HepG2 (cell line): ENCODE results near the gene PSEN2. TPM values are rescaled to one million over a fixed set of nuclear protein-coding genes. Genes with fewer than 3 reads are reported as not detected.

Source experiments
- CBX2 ChIP-seq, 2 experiments: fragments of 200-600 bp in 1 of 2; sonication (generic); formaldehyde crosslinking in 1 of 2; IDR thresholded peaks; 2 replicates each; pipeline versions ENCODE4 v1.7.0 to v1.8.1; 2018 to 2022; ENCODE audit warnings: low read depth in 2 of 2, low read length in 1 of 2, mild to moderate bottlenecking in 1 of 2, missing genetic modification reagents in 1 of 2
- HOXA5 ChIP-seq: sonication (generic); formaldehyde crosslinking; IDR thresholded peaks from 2 replicates; pipeline ENCODE4 v1.4.0; 2020; ENCODE audit warnings: missing genetic modification reagents
- KLF13 ChIP-seq: sonication (generic); formaldehyde crosslinking; IDR thresholded peaks from 2 replicates; pipeline ENCODE4 v1.4.0; 2020; ENCODE audit warnings: mild to moderate bottlenecking, missing genetic modification reagents
- MBD4 ChIP-seq: IDR thresholded peaks from 2 replicates; pipeline ENCODE4 v1.6.1; 2012; ENCODE audit warnings: low read length, inconsistent platforms, borderline replicate concordance
- SMAD1 ChIP-seq: sonication (generic); formaldehyde crosslinking; IDR thresholded peaks from 2 replicates; pipeline ENCODE4 v1.4.0; 2020; ENCODE audit warnings: missing genetic modification reagents, low read depth, mild to moderate bottlenecking, borderline replicate concordance
- ZMAT3 ChIP-seq: sonication (generic); formaldehyde crosslinking; conservative IDR thresholded peaks from 2 replicates; pipeline ENCODE4 v1.7.0; 2021; ENCODE audit warnings: missing genetic modification reagents
- ZNF136 ChIP-seq: sonication (generic); formaldehyde crosslinking; IDR thresholded peaks from 2 replicates; pipeline ENCODE4 v1.8.1; 2022; ENCODE audit warnings: low read depth, mild to moderate bottlenecking, moderate library complexity, missing genetic modification reagents
- ZNF142 ChIP-seq: sonication (generic); formaldehyde crosslinking; IDR thresholded peaks from 2 replicates; pipeline ENCODE4 v1.4.0; 2020; ENCODE audit warnings: missing genetic modification reagents
- ZSCAN30 ChIP-seq: sonication (generic); formaldehyde crosslinking; IDR thresholded peaks from 2 replicates; pipeline ENCODE4 v1.5.0; 2020; ENCODE audit warnings: mild to moderate bottlenecking, missing genetic modification reagents
- polyA plus RNA-seq, 8 experiments: library from polyadenylated mRNA; depleted of rRNA in 3 of 8; stranded (reverse) in 7 of 8; unstranded in 1 of 8; fragments of >200 nt; fragmentation: Illumina TruSeq in 4 of 8; extraction: Trizol in 4 of 8; gene quantifications; 2 replicates each; pipeline versions ENCODE4 v1.2.1 to v1.2.3, GENCODE V29; 2011 to 2016; ENCODE audit warnings: low read depth in 4 of 8, missing spikeins in 1 of 8, mixed read lengths in 1 of 8; ENCODE audit not compliant: insufficient read depth in 1 of 8
- total RNA-seq, 5 experiments: library from RNA; depleted of rRNA; stranded (reverse); fragments of >200 nt; fragmentation: Illumina TruSeq; extraction: Trizol; gene quantifications; 2 replicates each; pipeline ENCODE4 v1.2.3, GENCODE V29; 2016; ENCODE audit warnings: low read depth in 1 of 5
- TF ChIP-seq, protein P1 (sequence below): sonication (generic); formaldehyde crosslinking; IDR thresholded peaks from 2 replicates; pipeline ENCODE4 v1.5.1; 2020; ENCODE audit warnings: mild to moderate bottlenecking, missing genetic modification reagents, moderate library complexity
- TF ChIP-seq, protein P2 (sequence below): IDR thresholded peaks from 2 replicates; pipeline ENCODE4 v1.6.1; 2012; ENCODE audit warnings: low read depth, low read length, improper control_type of control experiment
- TF ChIP-seq, protein P3 (sequence below): sonication (generic); formaldehyde crosslinking; IDR thresholded peaks from 2 replicates; pipeline ENCODE4 v1.4.0; 2020; ENCODE audit warnings: low read depth, mild to moderate bottlenecking, missing genetic modification reagents
- TF ChIP-seq, protein P4 (sequence below): sonication (generic); formaldehyde crosslinking; IDR thresholded peaks from 2 replicates; pipeline ENCODE4 v1.5.0; 2020; ENCODE audit warnings: missing genetic modification reagents

The PSEN2 gene
- total and polyA plus RNA-seq, 2 of the 13 experiments (the other 11 are each of a cell fraction or from before 2014, with no cell fraction given) = 5.9 to 13.1 TPM

GRCh38 chr1:226939438-226940028, 69.1 kb downstream of the PSEN2 start (continued):
- TF ChIP-seq, protein P1, sequence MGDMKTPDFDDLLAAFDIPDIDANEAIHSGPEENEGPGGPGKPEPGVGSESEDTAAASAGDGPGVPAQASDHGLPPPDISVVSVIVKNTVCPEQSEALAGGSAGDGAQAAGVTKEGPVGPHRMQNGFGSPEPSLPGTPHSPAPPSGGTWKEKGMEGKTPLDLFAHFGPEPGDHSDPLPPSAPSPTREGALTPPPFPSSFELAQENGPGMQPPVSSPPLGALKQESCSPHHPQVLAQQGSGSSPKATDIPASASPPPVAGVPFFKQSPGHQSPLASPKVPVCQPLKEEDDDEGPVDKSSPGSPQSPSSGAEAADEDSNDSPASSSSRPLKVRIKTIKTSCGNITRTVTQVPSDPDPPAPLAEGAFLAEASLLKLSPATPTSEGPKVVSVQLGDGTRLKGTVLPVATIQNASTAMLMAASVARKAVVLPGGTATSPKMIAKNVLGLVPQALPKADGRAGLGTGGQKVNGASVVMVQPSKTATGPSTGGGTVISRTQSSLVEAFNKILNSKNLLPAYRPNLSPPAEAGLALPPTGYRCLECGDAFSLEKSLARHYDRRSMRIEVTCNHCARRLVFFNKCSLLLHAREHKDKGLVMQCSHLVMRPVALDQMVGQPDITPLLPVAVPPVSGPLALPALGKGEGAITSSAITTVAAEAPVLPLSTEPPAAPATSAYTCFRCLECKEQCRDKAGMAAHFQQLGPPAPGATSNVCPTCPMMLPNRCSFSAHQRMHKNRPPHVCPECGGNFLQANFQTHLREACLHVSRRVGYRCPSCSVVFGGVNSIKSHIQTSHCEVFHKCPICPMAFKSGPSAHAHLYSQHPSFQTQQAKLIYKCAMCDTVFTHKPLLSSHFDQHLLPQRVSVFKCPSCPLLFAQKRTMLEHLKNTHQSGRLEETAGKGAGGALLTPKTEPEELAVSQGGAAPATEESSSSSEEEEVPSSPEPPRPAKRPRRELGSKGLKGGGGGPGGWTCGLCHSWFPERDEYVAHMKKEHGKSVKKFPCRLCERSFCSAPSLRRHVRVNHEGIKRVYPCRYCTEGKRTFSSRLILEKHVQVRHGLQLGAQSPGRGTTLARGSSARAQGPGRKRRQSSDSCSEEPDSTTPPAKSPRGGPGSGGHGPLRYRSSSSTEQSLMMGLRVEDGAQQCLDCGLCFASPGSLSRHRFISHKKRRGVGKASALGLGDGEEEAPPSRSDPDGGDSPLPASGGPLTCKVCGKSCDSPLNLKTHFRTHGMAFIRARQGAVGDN (CRISPR knock-in tag) = peak; percentile 98
- TF ChIP-seq ZSCAN30 (CRISPR knock-in tag) (peak; percentile 88; the same call in 1 of the 2 replicates), HOXA5 (CRISPR knock-in tag) (peak; percentile 81; the same call in 1 of the 2 replicates), ZNF136 (CRISPR knock-in tag) (no peak), CBX2 (IDR thresholded peaks at IDR 0.05; ENCODE audit: low read depth, low read length) (no peak), CBX2 (CRISPR knock-in tag; IDR thresholded peaks at IDR 0.05; ENCODE audit: low read depth) (peak; percentile 94; the same call in 1 of the 2 replicates), ZNF142 (peak; percentile 64), SMAD1 (CRISPR knock-in tag) (0 out of 2 replicates have a peak, but pooled peaks have one; percentile 43), ZMAT3 (peak; percentile 98), KLF13 (CRISPR knock-in tag) (0 out of 2 replicates have a peak, but pooled peaks have one; percentile 67), MBD4 (no peak)
- TF ChIP-seq, protein P2, sequence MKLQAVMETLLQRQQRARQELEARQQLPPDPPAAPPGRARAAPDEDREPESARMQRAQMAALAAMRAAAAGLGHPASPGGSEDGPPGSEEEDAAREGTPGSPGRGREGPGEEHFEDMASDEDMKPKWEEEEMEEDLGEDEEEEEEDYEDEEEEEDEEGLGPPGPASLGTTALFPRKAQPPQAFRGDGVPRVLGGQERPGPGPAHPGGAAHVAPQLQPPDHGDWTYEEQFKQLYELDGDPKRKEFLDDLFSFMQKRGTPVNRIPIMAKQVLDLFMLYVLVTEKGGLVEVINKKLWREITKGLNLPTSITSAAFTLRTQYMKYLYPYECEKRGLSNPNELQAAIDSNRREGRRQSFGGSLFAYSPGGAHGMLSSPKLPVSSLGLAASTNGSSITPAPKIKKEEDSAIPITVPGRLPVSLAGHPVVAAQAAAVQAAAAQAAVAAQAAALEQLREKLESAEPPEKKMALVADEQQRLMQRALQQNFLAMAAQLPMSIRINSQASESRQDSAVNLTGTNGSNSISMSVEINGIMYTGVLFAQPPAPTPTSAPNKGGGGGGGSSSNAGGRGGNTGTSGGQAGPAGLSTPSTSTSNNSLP = no peak
- TF ChIP-seq, protein P3, sequence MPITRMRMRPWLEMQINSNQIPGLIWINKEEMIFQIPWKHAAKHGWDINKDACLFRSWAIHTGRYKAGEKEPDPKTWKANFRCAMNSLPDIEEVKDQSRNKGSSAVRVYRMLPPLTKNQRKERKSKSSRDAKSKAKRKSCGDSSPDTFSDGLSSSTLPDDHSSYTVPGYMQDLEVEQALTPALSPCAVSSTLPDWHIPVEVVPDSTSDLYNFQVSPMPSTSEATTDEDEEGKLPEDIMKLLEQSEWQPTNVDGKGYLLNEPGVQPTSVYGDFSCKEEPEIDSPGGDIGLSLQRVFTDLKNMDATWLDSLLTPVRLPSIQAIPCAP (CRISPR knock-in tag) = no peak
- TF ChIP-seq, protein P4, sequence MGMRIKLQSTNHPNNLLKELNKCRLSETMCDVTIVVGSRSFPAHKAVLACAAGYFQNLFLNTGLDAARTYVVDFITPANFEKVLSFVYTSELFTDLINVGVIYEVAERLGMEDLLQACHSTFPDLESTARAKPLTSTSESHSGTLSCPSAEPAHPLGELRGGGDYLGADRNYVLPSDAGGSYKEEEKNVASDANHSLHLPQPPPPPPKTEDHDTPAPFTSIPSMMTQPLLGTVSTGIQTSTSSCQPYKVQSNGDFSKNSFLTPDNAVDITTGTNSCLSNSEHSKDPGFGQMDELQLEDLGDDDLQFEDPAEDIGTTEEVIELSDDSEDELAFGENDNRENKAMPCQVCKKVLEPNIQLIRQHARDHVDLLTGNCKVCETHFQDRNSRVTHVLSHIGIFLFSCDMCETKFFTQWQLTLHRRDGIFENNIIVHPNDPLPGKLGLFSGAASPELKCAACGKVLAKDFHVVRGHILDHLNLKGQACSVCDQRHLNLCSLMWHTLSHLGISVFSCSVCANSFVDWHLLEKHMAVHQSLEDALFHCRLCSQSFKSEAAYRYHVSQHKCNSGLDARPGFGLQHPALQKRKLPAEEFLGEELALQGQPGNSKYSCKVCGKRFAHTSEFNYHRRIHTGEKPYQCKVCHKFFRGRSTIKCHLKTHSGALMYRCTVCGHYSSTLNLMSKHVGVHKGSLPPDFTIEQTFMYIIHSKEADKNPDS (CRISPR knock-in tag) = 0 out of 2 replicates have a peak, but pooled peaks have one; percentile 8
